Hypothalamus (tissue), 51 donors: ENCODE results near the gene SPRTN.

Experiments
- DNase-seq, 51 donors: peaks; one replicate each; lab custom pipeline; 2025; lab: John Stamatoyannopoulos, UW

The SPRTN gene

GRCh38 chr1:231404318-231404717, 66.2 kb downstream of the SPRTN start:
- DNase-seq = no peak
